GM18502 (cell line): ENCODE results near the gene BBOF1.
"Not testable (repeated sequence)": the region's sequence is repeated elsewhere in the genome, so short reads cannot be mapped to it uniquely, and the experiment has no call there.

Experiments used
- ATAC-seq: cut with Tn5 transposase; IDR thresholded peaks from one replicate; pipeline ENCODE4 v1.9.1; 2021; ENCODE audit warnings: mild to moderate bottlenecking; ENCODE audit not compliant: unreplicated experiment, poor library complexity

BBOF1 gene, protein sequence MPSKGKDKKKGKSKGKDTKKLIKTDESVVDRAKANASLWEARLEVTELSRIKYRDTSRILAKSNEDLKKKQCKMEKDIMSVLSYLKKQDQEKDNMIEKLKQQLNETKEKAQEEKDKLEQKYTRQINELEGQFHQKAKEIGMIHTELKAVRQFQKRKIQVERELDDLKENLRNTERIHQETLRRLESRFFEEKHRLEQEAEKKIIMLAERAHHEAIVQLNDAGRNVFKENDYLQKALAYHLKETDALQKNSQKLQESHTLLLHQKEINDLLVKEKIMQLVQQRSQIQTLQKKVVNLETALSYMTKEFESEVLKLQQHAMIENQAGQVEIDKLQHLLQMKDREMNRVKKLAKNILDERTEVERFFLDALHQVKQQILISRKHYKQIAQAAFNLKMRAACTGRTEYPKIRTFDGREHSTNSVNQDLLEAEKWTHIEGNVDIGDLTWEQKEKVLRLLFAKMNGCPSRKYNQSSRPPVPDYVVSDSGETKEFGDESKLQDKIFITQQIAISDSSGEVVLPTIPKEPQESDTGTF

DNA sequence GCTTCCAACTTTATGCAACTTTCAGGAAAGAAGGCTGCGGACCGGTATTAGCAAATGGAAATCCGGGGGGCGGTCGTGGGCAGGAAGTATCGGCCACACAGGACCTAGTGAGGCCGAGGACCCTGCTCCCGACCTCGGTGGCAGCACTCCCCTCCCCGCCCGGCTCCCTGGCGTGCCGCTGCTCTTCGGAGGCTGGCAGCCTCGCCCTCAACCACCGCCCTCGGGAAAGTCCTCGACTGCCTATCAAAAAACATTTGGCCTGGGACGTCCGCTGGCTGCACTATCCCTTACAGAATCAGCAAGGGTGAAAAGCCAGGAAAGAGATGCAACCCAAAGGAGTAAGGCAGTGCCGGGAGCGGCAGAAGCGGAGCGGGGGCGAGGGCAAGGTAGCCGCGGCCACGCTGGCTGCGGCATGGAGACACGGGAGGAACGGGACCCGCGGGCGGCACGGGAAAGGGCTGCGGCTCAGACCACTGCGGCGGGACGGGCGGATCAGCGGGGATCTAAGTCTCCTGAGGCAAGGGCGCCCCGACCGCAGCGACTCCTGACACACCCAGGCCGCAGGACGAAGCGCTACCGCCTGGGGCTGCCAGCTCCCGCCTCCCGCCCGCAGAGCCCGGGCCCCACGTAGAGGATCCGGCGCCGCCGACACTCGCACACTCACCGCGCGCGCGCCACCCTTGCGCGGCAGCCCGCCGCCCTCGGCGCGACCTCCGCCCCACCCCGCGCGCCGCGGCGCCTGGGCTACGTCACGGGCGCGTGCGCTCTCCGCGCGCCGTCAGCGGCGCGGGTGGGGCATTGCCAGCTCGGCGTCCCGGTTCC lies at the start of gene BBOF1, which contains the start of gene ENTPD5:
Gene BBOF1 (plus strand): TSS at position 764 of the 822 bp plus-strand sequence. CDS start 130 bp downstream, outside the sequence.
Gene ENTPD5 (minus strand): TSS at position 703 of the 822 bp plus-strand sequence. CDS start 31,186 bp downstream, outside the sequence.
- ATAC-seq = peak; percentile 94

DNA sequence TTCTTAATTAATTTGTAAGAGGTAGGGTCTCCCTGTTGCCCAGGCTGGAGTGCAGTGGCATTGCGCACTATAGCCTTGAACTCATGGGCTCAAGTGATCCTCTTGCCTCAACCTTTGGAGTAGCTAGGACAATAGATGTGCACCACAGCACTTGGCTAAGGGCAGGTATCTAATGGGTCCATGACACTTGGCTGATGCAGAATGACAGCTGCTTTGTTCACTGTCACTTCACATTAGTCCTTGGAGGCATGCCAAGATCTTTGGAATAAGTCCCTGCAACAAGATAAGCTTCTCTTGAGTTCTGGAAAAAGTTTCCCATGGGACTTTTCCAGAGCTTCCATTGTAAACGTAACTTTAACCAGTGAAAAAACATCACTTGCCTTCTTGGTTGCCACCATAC lies 45.7 kb upstream of the BBOF1 start:
- no peak for ATAC-seq

DNA sequence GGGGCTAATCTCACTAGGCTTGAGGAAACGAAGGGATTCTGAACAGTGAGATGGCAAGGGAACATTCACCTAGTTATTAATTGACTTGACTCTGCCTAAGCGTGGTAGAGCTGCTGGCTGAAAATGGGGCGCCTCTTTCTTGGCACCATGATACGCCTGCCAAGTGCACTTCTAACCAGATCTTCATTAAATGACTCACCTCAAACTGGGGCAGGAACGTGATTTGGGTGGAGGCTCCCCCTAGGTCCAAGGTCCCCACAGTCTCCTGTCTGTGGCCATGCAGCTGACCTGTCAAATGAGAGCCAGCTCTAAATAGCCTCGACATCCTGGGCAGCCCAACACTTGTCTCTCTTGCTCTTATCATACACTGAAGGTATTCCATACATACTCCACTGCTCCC lies 43.0 kb upstream of the BBOF1 start:
- ATAC-seq = no peak

DNA sequence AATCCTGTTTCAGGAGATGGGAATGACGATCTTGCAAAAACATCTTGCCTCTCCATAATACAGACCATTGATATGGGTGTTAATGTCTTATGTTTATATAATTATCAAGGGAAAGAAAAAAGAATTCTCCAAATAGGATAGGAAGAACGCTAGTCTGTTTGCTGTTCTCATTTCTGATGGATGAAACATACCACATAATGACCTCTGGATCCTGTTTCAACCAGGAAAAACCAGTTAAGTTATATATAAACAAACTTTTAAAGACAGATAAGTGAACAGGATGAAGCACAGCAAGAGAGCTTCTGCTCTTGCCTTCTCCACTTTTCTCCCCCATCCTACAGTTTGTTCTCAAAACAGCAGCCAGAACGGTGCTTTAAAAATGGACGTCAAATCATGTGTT lies 41.3 kb upstream of the BBOF1 start:
- ATAC-seq = no peak

DNA sequence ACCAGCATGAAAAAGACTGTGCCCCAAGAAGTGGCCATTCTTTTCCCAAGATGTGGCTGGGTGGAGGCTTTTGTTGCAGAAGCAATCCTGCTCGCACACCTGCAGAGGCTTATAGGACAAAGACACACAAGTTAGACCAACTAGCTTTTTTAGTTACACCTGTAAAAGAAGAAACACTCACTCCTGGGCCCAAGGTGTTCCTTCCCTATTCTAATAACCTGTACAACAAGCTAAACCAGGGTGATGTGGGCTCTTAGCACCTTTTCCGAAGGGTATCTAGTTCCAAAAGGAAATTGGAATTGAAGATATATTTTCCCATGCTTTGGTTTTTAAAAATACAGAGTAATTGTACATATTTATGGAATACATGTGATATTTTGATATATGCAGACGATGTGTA lies 31.1 kb upstream of the BBOF1 start:
- no peak for ATAC-seq

DNA sequence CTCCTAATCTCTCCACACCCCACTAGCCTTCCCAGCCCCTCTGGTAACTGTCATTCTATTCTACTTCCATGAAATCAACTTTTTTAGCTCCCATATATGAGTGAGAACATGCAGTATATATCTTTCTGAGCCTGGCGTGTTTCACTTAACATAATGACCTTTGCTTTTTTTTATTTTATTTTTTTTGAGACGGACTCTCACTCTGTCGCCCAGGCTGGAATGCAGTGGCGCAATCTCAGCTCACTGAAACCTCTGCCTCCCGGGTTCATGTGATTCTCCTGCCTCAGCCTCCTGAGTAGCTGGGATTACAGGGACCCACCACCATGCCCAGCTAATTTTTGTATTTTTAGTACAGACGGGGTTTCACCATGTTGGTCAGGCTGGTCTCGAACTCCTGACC lies 30.5 kb upstream of the BBOF1 start:
- not testable (repeated sequence) for ATAC-seq

DNA sequence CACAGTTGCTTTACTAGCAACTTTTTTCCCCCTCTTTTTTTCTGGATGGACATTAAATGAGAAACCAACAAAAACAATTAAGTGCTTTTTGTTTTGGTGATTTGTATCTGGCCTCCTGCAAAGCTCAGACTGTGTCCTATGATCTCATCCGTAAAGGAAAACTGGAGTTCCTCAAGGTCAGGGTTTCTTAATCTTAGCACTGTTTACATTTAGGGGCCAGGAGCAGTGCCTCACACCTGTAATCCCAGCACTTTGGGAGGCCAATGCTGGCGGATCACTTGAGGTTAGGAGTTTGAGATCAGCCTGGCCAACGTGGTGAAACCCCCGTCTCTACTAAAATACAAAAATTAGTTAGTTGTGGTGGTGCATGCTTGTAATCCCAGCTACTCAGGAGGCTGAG lies 28.1 kb upstream of the BBOF1 start:
- no peak for ATAC-seq

DNA sequence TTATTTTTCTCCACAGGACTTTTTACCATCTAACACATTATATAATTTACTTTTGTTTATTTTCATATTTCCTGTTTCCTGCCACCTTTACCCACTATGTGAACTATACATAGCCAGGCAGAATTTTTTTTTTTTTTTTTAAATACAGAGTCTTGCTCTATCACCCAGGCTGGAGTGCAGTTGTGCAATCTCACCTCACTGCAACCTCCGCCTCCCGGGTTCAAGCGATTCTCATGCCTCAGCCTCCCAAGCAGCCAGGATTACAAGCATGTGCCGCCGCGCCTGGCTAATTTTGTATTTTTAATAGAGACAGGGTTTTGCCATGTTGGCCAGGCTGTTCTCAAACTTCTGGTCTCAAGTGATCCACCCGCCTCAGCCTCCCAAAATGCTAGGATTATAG lies 24.2 kb upstream of the BBOF1 start:
- not testable (repeated sequence) for ATAC-seq

DNA sequence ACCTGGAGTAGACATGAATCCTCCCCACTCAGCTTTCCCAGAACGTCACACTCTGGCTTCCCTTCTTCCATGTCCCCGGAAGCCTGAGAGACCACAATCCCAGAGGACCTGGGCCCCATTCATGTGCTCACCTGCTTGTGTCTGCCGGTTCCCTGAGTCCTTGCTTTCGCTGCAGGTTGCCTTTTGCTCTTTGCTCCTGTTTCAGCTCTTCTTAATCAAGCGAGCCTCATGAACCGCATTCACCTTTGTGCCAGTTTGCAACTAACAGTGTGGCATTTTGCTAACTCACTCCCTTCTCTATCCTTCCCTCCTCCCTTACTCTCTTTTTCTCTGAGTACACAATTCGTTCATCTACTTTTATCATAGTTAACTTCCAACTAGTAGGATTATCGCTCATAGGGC lies 23.2 kb upstream of the BBOF1 start:
- ATAC-seq = no peak

DNA sequence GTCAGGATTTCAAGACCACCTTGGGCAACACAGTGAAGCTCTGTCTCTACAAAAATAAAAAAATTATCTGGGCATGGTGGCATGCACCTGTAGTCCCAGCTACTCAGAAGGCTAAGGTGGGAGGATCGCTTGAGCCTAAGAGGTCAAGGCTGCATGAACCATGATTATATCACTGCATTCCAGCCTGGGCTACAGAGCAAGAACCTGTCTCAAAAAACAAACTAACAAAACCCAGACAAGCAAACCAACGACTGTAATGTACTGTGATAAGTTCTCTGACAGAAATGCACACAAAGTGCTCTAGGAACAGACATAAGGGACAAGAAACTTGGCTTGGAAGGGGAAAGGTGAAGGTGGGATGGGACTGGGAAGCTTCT lies 22.4 kb upstream of the BBOF1 start:
- no peak for ATAC-seq

DNA sequence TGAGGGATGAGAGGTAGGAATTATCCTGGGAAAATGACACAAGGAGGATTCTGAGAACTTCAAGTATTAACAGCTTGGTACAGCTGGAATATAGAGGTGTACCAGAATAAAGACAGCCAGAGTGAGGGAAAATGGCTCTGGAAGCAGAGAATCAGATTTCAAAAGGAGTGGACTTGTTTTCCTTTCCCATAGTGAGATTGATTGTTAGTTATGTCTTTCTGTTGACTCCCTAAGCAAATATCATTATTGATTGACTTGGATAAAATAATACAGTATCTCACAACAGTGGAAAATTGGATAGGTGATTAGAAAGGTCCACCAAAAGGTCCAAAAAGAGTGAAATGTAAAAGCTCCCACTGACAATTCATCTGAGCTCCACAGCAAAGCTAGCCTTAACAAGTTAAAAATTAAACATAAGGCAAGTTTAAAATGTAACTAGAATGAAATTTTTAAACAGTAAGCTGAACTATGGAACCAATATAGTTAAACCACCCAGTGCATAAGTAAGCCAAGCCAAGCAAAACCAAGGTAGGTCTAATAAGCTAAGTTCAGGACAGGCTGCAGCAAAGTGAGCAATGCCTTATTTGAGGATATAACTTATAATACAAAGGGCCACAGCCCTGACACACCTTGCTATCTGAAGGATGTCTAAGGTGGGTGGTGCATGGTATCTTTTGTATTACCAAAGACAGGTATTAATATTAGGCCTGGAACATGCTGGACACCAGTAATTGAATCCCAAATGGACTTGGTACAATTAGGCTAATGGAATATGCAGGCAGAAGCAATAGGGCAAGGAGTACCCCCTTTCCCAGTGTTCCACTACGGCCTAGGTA lies 21.8 kb upstream of the BBOF1 start:
- ATAC-seq = no peak

DNA sequence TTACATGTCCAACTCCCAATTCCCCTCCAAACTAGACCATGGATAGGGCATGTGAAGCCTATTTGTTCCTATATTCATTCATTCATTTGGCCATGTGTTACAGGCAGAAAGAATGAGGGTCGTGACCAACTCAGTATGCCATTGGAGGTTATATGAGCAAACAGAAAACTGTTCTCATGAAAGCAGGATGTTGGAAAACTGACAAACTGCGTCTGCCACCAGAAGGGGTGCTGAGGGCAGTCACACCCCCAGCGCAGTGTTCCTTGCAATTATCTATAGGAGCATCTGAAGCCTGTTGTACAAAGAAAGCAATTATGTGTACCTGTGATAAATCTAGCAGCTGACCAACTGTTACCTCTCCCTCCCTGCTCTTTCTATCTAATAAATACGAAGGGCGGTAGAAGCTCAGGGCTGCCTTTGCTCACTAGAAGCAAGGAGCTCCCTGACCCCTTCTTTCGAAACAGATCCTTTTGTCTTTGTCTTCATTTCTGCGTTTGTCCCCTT lies 21.2 kb upstream of the BBOF1 start:
- no peak for ATAC-seq

DNA sequence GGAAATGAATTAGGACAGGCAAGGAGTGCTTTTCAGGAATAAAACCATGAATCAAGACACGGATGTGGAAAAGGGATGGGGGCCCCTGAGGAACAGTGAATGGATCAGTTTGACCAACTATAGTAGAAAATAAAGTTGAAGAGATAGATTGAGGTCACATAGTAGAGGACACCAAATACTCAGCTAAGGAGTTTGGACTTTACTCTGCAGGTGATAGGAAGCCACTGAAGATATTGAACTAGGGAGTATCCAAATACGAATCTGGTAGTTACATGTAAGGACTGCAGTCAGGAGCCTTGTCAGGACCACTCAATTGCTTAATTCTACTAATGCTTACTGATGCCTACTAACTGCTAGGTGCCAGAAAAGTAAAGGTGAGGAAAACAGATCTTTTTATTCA lies 20.4 kb upstream of the BBOF1 start:
- no peak for ATAC-seq

DNA sequence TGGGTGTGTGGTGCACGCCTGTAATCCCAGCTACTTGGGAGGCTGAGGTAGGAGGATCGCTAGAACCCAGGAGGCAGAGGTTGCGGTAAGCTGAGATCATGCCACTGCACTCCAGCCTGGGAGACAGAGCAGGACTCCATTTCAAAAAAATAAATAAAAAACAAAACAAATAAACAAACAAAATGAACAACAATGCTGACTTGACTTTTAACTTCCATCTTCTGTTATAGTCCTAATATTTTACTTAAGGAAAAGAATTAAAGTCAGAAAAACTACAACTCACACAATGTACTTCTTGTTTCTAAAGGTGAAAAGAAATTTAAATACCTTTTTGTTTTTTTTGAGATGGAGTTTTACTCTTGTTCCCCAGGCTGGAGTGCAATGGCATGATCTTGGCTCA lies 13.5 kb upstream of the BBOF1 start:
- ATAC-seq = not testable (repeated sequence)

DNA sequence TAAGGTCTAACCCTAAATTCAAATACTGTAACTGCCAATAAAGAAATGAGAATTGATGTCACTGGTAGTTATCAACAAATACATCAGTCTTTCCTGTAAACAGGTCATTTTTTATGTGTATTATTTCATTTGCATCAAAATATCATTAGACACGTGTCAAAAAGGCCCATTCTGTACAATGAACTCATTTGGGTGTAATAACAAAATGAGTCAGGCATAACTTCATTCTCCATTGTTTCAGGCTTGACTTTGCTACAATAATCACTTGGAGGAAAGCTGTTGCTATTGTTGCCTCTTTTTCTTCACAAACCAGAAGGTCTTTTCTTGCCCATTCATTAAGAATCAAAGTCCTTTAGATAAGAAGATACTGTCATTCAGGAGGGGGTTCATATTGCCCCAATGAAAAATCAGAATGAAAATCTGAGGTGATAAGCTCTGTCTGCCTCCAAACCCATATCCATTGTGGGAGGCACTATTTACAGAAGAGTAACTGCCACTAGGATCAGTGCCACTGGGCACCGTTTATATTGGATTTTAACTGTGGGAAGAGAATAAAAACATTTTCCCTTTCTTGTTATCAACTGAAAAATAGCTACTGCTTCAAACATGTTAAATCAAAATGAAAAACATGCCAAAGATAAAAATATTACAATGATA lies 10.2 kb upstream of the BBOF1 start:
- ATAC-seq = no peak

DNA sequence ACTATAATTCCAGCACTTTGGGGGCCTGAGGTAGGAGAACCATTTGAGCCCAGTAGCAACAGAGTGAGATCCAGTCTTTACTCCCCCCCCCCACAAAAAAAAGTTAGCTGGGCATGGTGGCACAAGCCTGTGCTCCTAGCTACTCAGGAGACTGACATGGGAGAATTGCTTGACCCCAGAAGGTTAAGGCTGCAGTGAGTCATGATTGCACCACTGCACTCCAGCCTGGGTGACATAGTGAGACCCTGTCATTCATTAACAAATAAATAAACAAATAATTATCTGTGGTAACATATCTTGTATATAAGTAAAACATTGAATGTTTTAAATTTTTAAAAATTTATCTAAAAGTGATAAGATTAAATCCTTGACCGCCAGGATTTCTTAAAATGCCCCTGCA lies 4.8 kb upstream of the BBOF1 start:
- no peak for ATAC-seq

DNA sequence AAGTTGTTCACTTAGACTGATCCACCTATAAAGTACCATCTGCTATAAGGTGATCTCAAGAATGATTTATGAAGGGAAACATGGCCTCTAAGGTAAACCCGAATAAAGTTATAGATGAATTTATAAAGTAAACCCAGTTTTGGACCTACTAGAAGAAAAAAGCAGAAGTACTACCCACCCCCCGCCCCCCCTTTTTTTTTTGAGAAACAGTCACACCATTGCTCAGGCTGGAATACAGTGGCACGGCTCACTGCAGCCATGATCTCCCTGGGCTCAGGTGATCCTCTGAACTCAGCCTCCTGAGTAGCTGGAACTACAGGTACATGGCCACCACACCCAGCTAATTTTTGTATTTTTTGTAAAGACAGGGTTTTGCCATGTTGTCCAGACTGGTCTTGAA lies 4.0 kb upstream of the BBOF1 start:
- no peak for ATAC-seq

DNA sequence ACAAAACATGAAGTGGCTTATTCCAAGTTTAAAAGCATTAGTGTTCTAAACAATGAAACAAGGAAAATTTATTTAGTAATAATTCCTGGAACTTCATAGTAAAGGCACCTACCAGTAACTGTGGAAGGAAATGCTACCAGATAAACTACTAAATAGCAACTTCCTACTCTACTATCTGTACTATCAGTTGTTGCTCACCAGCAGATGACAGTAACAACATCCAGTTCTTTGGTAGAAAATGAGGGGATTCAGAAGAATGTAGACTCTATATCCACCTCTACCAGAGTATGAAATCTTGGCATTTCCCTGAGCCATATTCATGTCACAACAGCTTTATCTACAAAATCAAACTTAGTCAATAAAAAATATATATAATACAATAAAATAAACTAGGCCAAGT lies 3.2 kb upstream of the BBOF1 start:
- no peak for ATAC-seq

DNA sequence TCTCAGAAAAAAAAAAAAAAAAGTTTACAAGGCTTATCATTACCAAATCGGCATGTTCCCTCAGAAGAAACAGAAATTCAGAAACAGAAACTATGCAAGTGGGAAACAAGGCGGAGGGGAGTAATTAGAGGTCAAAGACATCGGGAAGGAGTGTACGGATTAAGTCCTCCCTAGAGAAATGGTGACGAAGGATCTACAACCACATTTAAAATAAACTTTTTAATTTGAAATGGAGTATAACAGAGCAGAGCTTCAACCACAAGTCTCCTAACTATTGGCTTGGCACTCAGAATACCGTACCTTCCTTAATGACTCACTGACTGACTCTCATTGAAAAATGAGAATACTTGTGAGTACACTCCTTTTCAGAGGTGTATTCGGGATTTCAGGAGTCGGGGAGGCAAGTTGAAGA lies 969 bp upstream of the BBOF1 start:
- ATAC-seq = peak; percentile 11
